GM23248 (cell line): ENCODE measurements around the gene DNLZ.

ENCODE experiments used
- EZH2 ChIP-seq: fragments of 200-600 bp; sonication (generic); IDR thresholded peaks from 2 replicates; pipeline ENCODE4 v1.6.1; 2018; ENCODE audit warnings: antibody characterized with exemption, mild to moderate bottlenecking; ENCODE audit not compliant: insufficient read depth, poor library complexity, severe bottlenecking
- EZH2phosphoT487 ChIP-seq: fragments of 200-600 bp; sonication (generic); IDR thresholded peaks from 2 replicates; pipeline ENCODE4 v1.6.1; 2018; ENCODE audit warnings: antibody characterized with exemption, moderate library complexity, mild to moderate bottlenecking, low read depth; ENCODE audit not compliant: insufficient read depth

- TF ChIP-seq EZH2phosphoT487 (no peak), EZH2 (no peak)
Measured at GRCh38 chr9:136353088-136353487, 10.5 kb downstream of the DNLZ start.
